Activated CD4-positive, alpha-beta T cell treated with anti-CD3 and anti-CD28 coated beads for 48 hours (primary cell): ENCODE data around the gene SPAG8.

Experiments
- DNase-seq: peaks from one replicate; pipeline ENCODE4 v3.0.0-alpha.2; 2020

Gene SPAG8

GRCh38 chr9:35836595-35836994 is 24.5 kb upstream of the SPAG8 start:
- no peak for DNase-seq

GRCh38 chr9:35835766-35836165 is 23.7 kb upstream of the SPAG8 start:
- DNase-seq, result no peak

GRCh38 chr9:35835216-35835632 is 23.2 kb upstream of the SPAG8 start:
- peak; percentile 27 for DNase-seq

- DNase-seq, result no peak
These were observed 22.5 kb upstream of the SPAG8 start for GRCh38 chr9:35834260-35835215.

- no peak for DNase-seq
These were observed 20.8 kb upstream of the SPAG8 start for GRCh38 chr9:35832814-35833213.

- DNase-seq, result no peak
These were observed 19.0 kb upstream of the SPAG8 start for GRCh38 chr9:35831040-35831439.

GRCh38 chr9:35829764-35830096 is 17.7 kb upstream of the SPAG8 start:
- no peak for DNase-seq

- peak; percentile 97 for DNase-seq
These were observed 17.2 kb upstream of the SPAG8 start, which contains the start of gene TMEM8B for GRCh38 chr9:35829084-35829763. TSS of gene TMEM8B (plus strand) at chr9:35829228. CDS start at chr9:35829448, 220 bp downstream.

GRCh38 chr9:35828716-35829083 is 16.6 kb upstream of the SPAG8 start, which contains the start of gene FAM221B:
TSS of gene FAM221B (minus strand) at chr9:35828732. CDS start at chr9:35826161, 2,571 bp downstream.
- DNase-seq, result peak; percentile 38

- DNase-seq, result no peak
These were observed 15.4 kb upstream of the SPAG8 start for GRCh38 chr9:35827486-35827885.

GRCh38 chr9:35826071-35826701 is 14.1 kb upstream of the SPAG8 start:
- DNase-seq, result peak; percentile 29

- DNase-seq, result no peak
These were observed 10.9 kb upstream of the SPAG8 start for GRCh38 chr9:35822926-35823325.

- DNase-seq, result no peak
These were observed 8.0 kb upstream of the SPAG8 start for GRCh38 chr9:35820076-35820475.

- no peak for DNase-seq
These were observed 6.3 kb upstream of the SPAG8 start for GRCh38 chr9:35818341-35818740.

GRCh38 chr9:35816708-35817107 is 4.6 kb upstream of the SPAG8 start:
- no peak for DNase-seq

GRCh38 chr9:35814841-35815543 is 2.9 kb upstream of the SPAG8 start, which contains the start of gene HINT2:
TSS of gene HINT2 (minus strand) at chr9:35815042. CDS start at chr9:35814979, 63 bp downstream.
- peak; percentile 99 for DNase-seq

GRCh38 chr9:35814106-35814840 is 2.2 kb upstream of the SPAG8 start:
- DNase-seq, result peak; percentile 53

- DNase-seq, result no peak
These were observed 1.5 kb upstream of the SPAG8 start for GRCh38 chr9:35813434-35814105.

- DNase-seq, result no peak
These were observed 559 bp downstream of the SPAG8 start for GRCh38 chr9:35811381-35812024.

- DNase-seq, result no peak
These were observed 1.9 kb downstream of the SPAG8 start for GRCh38 chr9:35810122-35810521.

- no peak for DNase-seq
These were observed 3.6 kb downstream of the SPAG8 start for GRCh38 chr9:35808433-35808832.
